GM11168 (cell line): ENCODE results near the gene AOPEP.

Source experiments
- in situ Hi-C: fragments of 300-500 bp; cut with MboI; formaldehyde crosslinking; loops from one replicate; pipeline ENCODE4 v1.12.0; 2022; ENCODE audit warnings: low sequenced_read_pairs; ENCODE audit not compliant: unreplicated experiment

The AOPEP gene

GRCh38 chr9:95132366-95133324 lies 406.1 kb downstream of the AOPEP start:
- in situ Hi-C loops: no loop called here

- in situ Hi-C loops: no loop called here
Measured at GRCh38 chr9:95133325-95133705, 406.8 kb downstream of the AOPEP start.

- in situ Hi-C loops: no loop called here
Measured at GRCh38 chr9:95134457-95134881, 408.0 kb downstream of the AOPEP start.

GRCh38 chr9:95135756-95136155 lies 409.3 kb downstream of the AOPEP start:
- in situ Hi-C loops: no loop called here
